Hematopoietic multipotent progenitor cell (in vitro differentiated cells): Measurements from ENCODE around the gene C12orf42. TPM values are rescaled to one million over a fixed set of nuclear protein-coding genes. Genes with fewer than 3 reads are reported as not detected.

ENCODE experiments used
- DNase-seq, 3 donors: peaks; one replicate each; pipeline ENCODE4 v3.0.0-alpha.2; 2011 to 2015; ENCODE audit warnings: low read depth in 2 of 3, low spot score in 2 of 3
- total RNA-seq: library from RNA; depleted of rRNA; stranded (reverse); fragments of >200 nt; gene quantifications from one replicate; pipeline ENCODE4 v1.2.3, GENCODE V29; 2012

C12orf42 gene
- total RNA-seq, 1 donor: 0.27 TPM

DNA sequence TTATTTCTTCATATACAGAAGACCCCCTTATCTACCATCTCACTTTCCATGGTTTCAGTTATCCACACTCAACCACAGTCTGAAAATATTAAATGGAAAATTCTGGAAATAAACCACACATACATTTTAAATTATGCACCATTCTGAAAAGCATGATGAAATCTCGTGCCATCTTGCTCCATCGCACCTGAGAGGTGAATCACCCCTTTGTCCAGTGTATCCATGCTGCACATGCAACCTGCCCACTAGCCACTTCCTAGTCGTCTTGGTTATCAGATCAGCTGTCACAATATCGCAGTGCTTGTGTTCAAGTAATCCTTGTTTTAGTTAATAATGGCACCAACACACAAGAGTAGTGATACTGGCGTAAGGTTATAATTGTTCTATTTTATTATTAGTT, 145.7 kb downstream of the C12orf42 start:
- no peak for DNase-seq

DNA sequence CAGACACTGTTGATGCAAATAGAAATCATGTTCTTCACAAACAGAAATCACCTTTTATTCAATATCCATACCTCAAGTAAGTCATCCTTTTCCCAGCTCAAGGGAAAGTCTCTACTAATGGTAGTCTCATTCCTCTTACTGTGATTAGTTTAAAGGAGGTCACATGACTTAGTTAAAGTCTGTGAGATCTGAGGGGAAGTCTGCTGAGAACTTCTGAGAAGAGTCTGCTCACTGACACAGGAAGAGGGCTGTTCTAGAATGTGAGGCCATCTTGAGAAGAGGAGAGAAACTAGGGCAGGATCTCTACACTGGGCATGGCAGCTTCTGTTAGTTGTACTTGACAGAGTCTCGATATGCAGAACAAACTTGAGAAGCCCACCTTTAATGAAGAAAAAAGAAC, 146.8 kb downstream of the C12orf42 start:
- no peak for DNase-seq

DNA sequence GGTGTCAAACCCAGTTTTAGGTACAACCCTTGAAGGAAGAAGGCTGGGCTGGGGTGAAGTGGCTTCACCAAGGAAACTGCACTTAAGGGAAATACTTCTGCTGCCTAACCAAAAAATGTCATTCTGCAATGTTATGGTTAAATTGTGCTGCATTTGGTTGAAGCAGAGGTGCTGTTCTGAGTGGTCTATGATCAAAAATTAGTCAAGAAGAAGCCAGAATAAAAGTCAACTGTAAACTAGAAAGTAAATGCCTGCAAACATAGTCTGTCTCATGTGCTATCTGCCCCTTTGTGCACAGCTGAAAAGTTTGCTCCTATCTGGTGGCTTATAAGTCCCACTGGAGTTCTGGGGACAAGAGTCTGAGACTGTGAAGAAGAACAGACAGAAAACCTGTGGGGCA, 158.8 kb downstream of the C12orf42 start:
- no peak for DNase-seq

DNA sequence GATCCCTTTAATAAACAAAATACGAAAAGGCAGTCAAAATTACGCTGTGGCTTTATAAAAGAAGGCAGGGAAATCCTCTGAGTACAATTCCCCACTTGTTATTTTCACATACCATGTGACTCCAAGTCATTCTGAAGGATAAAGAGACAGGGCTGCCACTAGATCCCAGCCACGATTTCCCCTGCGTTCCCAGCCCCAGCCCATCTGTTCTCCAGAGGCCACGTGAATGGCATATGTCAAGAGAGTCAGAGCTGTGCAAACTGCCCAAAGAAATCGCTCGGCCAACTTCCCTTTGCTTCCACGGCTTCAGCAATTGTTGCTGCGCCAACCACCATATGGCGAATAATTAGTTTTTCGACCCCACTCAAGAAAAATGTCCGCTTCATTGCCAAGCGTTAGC, 161.3 kb downstream of the C12orf42 start:
- no peak for DNase-seq

DNA sequence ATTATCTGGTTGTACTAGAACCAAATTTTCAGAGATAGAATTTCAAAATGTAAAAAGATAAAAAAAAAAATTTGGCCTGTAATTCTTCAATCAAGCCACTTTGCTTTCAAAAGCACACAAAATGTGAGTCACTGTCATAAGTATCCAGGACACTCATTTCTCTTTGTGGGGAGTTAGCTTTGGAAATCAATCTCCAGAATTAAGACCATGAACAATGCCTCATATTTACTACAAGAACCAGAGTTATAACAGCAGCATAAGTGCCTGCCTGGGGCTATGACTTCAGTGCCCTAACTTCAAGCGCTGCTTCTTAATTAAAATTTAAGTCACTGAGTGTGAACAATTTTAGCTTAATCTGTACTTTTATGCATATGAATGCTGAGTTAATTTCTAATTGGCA, 162.1 kb downstream of the C12orf42 start:
- no peak for DNase-seq

DNA sequence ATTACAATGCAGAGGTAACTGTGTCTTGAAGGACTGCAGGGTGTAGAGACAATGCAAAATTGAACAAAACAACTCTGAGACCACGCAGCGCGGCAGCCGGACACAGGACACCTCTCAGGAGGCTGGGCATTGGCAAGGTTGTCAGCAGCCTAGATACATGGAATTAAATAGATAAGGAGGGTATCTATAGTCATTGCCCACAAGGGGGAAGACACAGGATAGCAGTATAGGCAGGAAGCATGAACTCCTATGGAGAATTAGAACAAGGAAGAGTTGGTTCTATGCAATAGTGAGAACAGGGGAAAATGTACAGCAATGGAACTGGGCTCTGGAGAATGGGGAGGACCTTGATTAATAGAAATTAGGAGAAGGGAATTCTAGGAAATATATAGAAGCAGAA, 164.1 kb downstream of the C12orf42 start:
- DNase-seq: no peak

DNA sequence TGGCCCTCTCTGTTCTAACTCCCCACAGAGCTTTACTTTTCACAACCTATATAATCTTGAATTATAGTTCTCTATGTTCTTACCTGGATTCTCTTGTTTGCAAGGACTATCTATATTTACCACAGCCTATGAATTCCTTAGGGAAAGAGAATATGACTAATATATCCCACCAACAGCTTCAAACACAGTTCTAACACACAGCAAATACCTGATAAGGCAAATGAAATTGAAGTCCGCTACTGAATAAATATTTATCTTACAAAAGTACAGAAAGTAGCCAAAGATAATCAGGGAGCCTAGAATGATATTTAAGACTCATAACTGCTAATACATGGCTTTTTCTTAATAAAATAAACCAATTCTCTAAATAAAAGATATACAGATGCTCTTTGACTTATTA, 165.1 kb downstream of the C12orf42 start:
- no peak for DNase-seq

DNA sequence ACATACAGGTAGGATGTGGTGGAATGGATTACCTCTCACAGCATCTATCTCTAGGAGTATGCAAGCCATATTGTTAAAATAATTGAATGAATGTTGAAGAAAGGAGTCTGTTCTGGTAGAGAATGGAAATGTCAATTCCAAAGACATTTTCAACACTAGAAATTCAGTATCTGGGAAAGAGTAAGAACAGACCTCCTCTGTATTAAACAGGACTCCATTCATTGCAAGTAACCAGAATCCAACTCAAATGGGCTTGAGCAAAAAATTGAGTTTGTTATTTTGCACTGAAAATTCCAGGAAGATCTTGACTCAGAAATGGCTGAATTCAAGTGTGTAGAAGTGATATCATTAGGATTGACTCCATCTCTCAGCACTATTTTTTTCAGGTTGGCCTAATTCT, 168.1 kb downstream of the C12orf42 start:
- DNase-seq: no peak

DNA sequence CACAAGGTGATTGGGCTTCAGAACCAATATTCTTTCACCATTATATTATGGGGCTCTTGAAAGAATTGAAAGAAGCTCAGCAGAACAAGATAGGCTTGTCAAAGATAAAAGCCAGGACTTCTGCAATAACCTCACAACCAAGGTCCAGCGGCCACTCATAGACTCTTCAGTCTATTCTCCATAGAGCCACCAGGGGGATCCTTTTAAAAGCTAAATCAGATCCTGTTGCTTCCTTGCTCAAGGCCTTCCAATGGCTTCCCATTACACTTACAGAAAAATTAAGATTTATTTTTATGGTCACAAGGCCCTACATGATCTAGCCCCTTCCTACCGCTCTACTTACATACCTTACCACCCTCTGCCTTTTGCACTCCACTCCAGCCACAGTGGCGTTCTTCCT, 169.6 kb downstream of the C12orf42 start:
- peak in 1 of 3 donors; percentile 1 for DNase-seq

DNA sequence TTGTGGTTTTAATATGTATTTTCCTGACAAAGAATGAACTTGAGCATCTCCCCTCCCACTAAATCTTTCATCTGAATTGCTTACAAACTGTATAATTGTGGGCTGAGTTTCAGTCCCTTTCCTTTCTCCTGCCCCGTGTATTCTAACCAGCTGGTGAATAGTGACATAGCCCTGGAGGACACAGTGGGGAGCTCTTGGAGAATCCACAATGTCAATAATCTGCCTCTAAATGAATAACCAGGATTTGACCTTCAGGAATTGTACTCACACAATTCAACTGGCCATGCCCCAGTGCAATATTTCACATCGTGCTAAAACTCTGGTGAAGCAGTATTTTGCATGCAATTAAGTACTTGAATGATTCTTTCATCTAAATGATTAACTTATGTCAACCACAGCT, 177.2 kb downstream of the C12orf42 start:
- DNase-seq: no peak

DNA sequence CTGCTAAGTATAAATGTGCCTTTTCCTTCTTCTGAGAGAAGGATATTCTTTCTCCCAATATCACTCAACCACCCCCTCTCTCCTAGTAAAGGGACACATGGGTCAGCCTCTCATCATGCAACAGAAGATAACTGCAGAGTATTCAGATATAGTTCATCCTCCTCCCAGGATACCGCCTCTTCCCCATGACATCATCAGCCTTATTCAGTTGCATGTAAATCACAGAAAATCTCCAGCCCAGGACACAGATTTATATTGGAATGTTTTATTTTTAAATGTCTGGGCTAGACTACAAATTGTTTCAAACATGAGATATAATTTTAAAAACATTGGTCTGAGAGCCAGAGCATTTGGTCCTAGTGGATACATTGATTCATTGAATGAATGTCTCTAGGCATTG, 178.5 kb downstream of the C12orf42 start:
- no peak for DNase-seq

DNA sequence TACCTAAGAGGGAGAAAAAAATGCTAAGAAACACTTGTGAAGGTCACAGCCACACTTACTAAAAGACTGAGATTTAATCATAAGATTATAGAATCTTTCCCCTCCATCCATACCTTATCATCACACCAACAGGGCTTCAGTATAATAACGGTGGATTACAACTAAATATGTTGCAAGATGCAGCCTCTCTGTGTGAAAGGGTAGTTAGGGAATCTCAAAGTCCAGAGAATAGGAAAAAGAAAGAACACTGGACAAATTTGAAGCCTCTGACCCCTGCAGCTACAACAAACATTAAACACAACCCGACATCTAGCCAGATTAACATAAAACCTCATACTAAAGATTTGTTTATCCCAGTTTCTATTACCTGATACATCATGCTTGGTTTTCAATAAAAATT, 181.0 kb downstream of the C12orf42 start:
- DNase-seq: no peak

DNA sequence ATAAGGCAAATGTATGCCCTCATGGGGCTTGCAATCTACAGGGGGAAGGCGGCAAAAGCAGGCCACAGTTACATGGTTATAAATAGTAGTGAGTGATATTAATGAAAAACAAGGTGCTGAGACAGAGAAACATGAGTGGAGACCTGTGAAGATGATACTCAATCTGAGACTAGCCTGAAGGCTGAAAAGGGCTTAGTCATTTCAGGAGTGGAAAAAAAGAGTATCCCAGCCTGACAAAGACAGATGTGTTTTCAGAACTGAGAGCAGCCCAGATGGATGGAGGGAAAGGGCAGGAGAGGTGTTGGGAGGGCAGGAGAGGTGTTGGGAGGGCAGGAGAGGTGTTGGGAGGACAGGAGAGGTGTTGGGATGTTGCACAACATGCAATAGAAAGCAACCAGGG, 181.9 kb downstream of the C12orf42 start:
- no peak for DNase-seq

DNA sequence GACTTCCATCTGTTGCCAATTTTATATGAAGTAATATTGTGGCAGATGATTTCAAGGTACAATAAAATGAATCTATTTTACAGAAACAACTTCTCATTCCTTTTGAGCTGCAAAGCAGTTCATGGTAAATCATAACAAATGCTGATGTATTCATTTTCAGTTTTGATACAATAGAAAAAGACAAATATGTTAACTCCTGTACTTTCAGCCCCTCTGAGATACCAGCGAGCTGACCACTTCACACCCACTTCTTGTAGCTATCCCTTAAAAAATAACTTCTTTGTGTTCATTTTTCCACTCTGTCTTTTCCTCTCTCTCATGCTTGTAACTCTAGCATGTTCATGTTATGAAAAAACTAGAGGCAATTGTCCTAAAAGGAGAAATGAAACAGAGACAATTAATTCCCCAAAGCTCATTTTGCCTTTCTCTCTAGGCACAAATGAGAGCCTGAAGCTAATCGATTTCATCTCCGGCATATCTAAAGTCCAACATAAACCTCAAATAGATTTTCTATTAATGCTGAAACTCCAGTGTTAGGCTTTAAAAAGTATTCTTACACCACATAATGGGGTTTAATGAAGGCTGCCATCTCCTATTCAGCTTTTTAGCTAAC, 182.9 kb downstream of the C12orf42 start:
- no peak for DNase-seq

DNA sequence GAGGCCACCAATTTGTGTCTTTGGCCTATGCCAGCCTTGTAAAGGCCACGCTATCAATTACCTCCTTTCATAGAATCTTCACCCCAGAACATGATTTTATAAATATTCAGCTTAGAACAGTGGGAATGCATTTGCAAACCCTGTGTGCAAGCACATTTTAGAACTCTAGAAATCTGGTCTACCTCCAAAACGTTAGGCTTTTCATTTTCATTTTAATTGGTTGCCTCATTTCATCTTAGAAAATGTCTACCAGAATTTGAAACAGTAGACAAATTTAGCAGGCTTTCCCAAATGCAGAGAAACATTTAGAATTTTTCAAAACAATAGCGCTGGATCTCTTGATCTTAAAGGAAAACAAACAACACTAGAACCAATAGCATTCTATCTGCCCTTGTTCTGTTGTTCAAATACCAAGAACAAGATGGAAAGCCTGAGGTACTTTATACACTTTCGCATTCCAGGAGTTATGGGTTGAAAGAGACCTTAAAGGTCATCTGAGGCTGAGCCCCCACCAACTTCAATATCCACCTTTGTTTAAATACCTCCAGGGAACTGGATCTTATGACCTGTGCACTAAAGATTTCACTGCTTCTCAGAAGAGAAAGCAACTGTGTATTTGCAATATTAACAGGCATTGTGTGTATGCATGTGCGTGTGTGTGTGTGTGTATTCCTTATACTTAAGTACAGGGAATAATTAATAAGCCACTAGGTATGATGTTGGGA, 185.1 kb downstream of the C12orf42 start:
- no peak for DNase-seq

DNA sequence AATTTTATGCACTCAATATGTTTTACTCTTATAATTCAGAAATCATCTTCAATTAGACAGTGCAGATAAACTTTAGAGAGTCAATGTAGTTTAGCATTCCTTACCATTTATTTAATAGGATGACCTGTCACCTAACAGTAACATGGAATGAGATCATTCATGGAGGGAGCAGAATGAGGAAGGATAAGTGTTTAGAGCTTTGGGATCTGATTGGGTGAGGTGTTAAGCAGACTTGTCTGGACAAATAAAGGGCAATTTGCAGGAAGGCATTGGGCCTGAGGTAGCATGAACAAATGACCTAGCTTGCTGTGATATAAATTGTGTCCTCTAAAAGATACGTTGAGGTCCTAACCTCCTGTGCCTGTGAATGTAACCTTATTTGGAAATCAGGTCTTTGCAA, 187.4 kb downstream of the C12orf42 start:
- no peak for DNase-seq

DNA sequence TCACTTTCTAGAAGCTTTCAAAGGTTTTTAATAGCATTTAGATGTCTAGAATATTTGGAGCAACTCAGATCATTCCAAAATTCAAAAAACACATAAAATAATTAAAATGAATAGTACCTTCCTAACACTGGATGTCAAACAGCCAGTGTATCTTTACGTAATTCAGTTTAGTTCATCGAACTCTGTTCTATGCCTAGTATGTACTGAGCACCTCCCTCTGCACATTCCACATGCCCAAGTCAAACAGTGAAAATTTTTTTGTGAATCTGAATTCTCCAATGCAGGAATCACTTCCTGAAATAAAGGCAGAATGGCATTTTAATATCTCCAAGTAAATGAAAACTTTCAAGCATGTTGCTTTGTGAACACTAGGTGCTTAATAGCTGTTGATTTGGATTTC, 192.3 kb downstream of the C12orf42 start:
- no peak for DNase-seq

DNA sequence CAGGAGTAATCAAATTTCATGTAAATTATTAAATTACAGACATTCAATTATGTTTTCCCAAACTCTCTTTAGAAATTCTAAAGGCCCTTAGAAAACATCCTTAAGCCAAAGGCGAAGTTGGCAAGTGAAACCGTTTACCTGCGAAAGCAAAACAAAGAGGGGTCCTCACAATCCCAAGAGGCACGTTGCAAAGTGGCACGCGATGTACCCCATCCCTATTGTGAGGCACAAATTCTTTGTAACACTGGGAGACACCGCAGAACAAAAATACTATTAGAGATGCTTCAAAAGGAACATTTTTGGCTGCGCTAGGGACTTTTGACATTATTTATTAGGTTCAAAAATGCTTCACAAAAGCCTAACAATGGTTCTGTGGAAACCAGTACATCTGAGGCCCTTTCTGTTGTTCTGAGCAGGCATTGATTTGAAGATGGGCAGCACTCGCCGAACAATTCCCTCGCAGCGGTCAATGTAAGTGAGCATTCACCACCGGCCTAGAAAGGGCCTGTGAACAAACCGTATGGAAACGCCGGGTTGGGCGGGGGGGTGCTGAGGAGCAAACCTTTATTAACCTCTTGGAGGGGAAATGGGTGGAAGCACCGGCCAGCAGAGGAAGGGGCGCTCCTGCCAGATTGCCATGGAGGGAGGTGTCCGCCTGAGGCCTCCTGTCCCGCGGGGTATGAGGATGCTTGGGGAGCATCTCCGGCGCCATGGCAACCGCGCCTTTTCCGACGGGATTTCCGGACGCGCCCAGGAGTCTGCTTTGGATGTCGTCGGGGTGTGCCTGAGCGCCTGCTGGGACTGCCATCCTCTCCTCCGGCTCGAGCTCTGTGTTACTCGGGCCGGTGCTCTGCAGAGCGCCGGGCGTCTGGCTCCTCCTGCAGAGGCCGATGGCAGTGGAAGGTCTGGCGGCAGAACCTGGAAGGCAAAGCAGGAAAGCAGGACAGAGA, 193.9 kb downstream of the C12orf42 start:
- DNase-seq: no peak

DNA sequence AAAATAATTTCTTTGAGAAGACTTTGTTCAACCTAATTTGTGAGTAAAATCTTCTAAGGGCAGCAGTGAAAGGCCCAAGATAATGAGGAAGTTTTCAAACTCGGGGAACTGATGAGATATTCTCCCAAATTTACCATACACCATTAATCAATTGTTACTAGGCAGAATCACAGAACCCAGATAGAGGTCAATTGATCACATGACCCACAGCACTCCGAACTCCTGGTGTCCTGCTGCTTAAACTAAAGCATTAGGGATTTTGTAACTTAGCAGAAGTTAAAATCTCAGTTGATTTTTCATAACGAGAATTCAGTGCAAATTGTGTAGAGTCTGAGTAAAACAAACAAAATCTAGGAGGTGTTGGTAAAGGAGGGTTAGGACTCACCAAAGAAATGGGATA, 207.8 kb downstream of the C12orf42 start:
- no peak for DNase-seq

DNA sequence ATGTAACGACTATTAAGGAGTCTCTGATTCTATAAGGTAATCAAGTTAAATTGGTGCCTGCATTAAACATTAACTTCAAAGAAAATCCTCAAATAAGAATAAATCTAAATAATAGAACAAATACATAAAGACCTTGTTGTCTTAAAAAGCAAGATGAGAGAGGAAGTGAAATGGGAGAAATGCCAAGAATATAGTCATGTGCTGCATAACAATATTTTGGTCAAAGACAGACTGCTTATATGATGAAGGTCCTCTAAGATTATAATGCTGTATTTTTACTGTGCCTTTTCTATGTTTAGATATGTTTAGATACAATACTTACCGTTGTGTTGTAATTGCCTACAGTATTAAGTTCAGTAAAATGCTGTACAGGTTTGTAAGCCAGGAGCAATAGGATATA, 213.6 kb downstream of the C12orf42 start:
- no peak for DNase-seq

DNA sequence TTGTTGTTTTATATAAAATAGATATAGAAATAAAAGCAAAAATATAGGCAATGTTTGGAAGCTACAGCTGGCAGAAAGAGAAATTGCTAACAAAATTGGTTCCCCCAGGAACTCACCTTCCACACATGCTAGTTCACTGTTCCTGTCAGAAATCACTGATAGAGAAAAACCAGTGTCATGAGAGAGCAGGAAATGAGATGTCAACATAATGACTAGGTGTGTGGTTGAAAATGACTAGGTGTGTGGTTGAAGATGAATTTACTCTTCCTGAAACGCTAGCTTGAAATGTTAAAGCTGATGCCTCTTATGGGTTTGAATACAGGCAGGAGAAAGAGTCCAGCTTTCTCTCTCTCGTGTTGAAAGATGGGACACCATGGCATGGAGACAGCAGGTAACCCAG, 216.3 kb downstream of the C12orf42 start:
- DNase-seq: no peak

DNA sequence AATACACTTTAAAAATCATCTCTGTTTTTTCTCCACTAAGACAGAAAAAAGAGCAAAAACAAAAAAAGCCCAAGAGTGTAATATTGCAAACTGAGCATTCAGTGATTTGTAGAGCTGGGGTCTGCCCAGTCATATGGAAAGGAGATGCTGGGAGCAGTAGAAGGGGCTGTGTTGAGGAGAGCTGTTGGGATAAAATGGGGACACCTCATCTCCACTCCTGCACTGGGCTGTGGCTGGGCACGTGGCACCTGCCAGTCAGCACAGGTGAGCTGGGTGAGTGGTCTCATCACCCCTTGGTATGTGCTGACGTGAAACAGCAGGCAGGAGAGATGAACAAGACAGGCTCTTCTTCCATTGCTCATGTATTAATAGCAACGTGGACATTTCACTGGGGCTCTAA, 217.4 kb downstream of the C12orf42 start:
- no peak for DNase-seq
